ENCODE measurements around the gene FNDC11.

Gene FNDC11

GRCh38 chr20:63553933-63554290 lies at the start of gene FNDC11:
TSS of gene FNDC11 (plus strand) at chr20:63554159. CDS start at chr20:63555664, 1,505 bp downstream.
- peaks cover 34% of the 10 kb centered on the region for H3K36me3 ChIP-seq
- H3K27me3 ChIP-seq: peaks cover 79% of the 10 kb centered on the region
- H3K4me1 ChIP-seq (ENCODE audit: control insufficient read depth in 1 of 2, insufficient read depth in 1 of 2, low read depth in 1 of 2, low read length in 1 of 2): peaks cover 9 to 17% of the 10 kb centered on the region in 2 experiments
- no peak for TF ChIP-seq CTCF (IDR thresholded peaks at IDR 0.05)
- H3K4me3 ChIP-seq (ENCODE audit: low read depth in 1 of 2, low read length in 1 of 2): peak within 1 kb of the TSS; percentile 55 to 60
- no peaks in the 10 kb centered on the region for H3K9me3 ChIP-seq
- H3K27ac ChIP-seq: peak within 1 kb of the TSS; percentile 21

GRCh38 chr20:63504642-63505041 lies 49.3 kb upstream of the FNDC11 start:
- peaks cover 68% of the 10 kb centered on the region for H3K27me3 ChIP-seq
- TF ChIP-seq CTCF (IDR thresholded peaks at IDR 0.05): no peak

GRCh38 chr20:63505281-63505680 lies 48.7 kb upstream of the FNDC11 start:
- TF ChIP-seq CTCF (IDR thresholded peaks at IDR 0.05): no peak

More at GRCh38 chr20:63504642-63505041, 49.3 kb upstream of the FNDC11 start:
- no peak overlapping the region for H3K4me3 ChIP-seq (ENCODE audit: low read depth in 1 of 2, low read length in 1 of 2)
- H3K27ac ChIP-seq: no peak overlapping the region
- H3K36me3 ChIP-seq: no peaks in the 10 kb centered on the region
- no peaks in the 10 kb centered on the region for H3K4me1 ChIP-seq (ENCODE audit: control insufficient read depth in 1 of 2, insufficient read depth in 1 of 2, low read depth in 1 of 2, low read length in 1 of 2)
- H3K9me3 ChIP-seq: no peaks in the 10 kb centered on the region

GRCh38 chr20:63505723-63506122 lies 48.2 kb upstream of the FNDC11 start:
- no peak for TF ChIP-seq CTCF (IDR thresholded peaks at IDR 0.05)
- peaks cover 68% of the 10 kb centered on the region for H3K27me3 ChIP-seq

More at GRCh38 chr20:63505281-63505680, 48.7 kb upstream of the FNDC11 start:
- H3K9me3 ChIP-seq: no peaks in the 10 kb centered on the region
- peaks cover 68% of the 10 kb centered on the region for H3K27me3 ChIP-seq
- no peaks in the 10 kb centered on the region for H3K36me3 ChIP-seq
- no peak overlapping the region for H3K4me3 ChIP-seq (ENCODE audit: low read depth in 1 of 2, low read length in 1 of 2)
- H3K27ac ChIP-seq: no peak overlapping the region
- no peaks in the 10 kb centered on the region for H3K4me1 ChIP-seq (ENCODE audit: control insufficient read depth in 1 of 2, insufficient read depth in 1 of 2, low read depth in 1 of 2, low read length in 1 of 2)

GRCh38 chr20:63507083-63507743 lies 46.7 kb upstream of the FNDC11 start:
- H3K4me1 ChIP-seq (ENCODE audit: control insufficient read depth in 1 of 2, insufficient read depth in 1 of 2, low read depth in 1 of 2, low read length in 1 of 2): no peaks in the 10 kb centered on the region
- H3K4me3 ChIP-seq (ENCODE audit: low read depth in 1 of 2, low read length in 1 of 2): no peak overlapping the region
- no peak overlapping the region for H3K27ac ChIP-seq
- H3K9me3 ChIP-seq: no peaks in the 10 kb centered on the region
- TF ChIP-seq CTCF (IDR thresholded peaks at IDR 0.05): no peak
- H3K27me3 ChIP-seq: peaks cover 66% of the 10 kb centered on the region
- no peaks in the 10 kb centered on the region for H3K36me3 ChIP-seq

More at GRCh38 chr20:63505723-63506122, 48.2 kb upstream of the FNDC11 start:
- H3K9me3 ChIP-seq: no peaks in the 10 kb centered on the region
- no peaks in the 10 kb centered on the region for H3K4me1 ChIP-seq (ENCODE audit: control insufficient read depth in 1 of 2, insufficient read depth in 1 of 2, low read depth in 1 of 2, low read length in 1 of 2)
- no peak overlapping the region for H3K27ac ChIP-seq
- no peaks in the 10 kb centered on the region for H3K36me3 ChIP-seq
- no peak overlapping the region for H3K4me3 ChIP-seq (ENCODE audit: low read depth in 1 of 2, low read length in 1 of 2)

Measured in neutrophil (primary cell).